ENCODE data around the gene TDRD5. TPM values are rescaled to one million over a fixed set of nuclear protein-coding genes. Genes with fewer than 3 reads are reported as not detected.

Gene TDRD5
- total RNA-seq, 1 experiment from 2014 or later: 0.66 TPM

GRCh38 chr1:179591592-179592580, at the start of gene TDRD5 (continued):
- TF ChIP-seq, protein P1, sequence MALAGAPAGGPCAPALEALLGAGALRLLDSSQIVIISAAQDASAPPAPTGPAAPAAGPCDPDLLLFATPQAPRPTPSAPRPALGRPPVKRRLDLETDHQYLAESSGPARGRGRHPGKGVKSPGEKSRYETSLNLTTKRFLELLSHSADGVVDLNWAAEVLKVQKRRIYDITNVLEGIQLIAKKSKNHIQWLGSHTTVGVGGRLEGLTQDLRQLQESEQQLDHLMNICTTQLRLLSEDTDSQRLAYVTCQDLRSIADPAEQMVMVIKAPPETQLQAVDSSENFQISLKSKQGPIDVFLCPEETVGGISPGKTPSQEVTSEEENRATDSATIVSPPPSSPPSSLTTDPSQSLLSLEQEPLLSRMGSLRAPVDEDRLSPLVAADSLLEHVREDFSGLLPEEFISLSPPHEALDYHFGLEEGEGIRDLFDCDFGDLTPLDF (CRISPR knock-in tag; IDR thresholded peaks at IDR 0.05): peak; percentile 98
- no peak for TF ChIP-seq HMGA2 (CRISPR knock-in tag; IDR thresholded peaks at IDR 0.05)
- TF ChIP-seq, protein P2, sequence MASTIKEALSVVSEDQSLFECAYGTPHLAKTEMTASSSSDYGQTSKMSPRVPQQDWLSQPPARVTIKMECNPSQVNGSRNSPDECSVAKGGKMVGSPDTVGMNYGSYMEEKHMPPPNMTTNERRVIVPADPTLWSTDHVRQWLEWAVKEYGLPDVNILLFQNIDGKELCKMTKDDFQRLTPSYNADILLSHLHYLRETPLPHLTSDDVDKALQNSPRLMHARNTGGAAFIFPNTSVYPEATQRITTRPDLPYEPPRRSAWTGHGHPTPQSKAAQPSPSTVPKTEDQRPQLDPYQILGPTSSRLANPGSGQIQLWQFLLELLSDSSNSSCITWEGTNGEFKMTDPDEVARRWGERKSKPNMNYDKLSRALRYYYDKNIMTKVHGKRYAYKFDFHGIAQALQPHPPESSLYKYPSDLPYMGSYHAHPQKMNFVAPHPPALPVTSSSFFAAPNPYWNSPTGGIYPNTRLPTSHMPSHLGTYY (CRISPR knock-in tag; IDR thresholded peaks at IDR 0.05): no peak
- TF ChIP-seq MLX (CRISPR knock-in tag; IDR thresholded peaks at IDR 0.05): peak; percentile 94
- peak; percentile 86 for TF ChIP-seq ZNF317 (CRISPR knock-in tag; IDR thresholded peaks at IDR 0.05; ENCODE audit: borderline replicate concordance, low read depth)
- TF ChIP-seq, protein P3, sequence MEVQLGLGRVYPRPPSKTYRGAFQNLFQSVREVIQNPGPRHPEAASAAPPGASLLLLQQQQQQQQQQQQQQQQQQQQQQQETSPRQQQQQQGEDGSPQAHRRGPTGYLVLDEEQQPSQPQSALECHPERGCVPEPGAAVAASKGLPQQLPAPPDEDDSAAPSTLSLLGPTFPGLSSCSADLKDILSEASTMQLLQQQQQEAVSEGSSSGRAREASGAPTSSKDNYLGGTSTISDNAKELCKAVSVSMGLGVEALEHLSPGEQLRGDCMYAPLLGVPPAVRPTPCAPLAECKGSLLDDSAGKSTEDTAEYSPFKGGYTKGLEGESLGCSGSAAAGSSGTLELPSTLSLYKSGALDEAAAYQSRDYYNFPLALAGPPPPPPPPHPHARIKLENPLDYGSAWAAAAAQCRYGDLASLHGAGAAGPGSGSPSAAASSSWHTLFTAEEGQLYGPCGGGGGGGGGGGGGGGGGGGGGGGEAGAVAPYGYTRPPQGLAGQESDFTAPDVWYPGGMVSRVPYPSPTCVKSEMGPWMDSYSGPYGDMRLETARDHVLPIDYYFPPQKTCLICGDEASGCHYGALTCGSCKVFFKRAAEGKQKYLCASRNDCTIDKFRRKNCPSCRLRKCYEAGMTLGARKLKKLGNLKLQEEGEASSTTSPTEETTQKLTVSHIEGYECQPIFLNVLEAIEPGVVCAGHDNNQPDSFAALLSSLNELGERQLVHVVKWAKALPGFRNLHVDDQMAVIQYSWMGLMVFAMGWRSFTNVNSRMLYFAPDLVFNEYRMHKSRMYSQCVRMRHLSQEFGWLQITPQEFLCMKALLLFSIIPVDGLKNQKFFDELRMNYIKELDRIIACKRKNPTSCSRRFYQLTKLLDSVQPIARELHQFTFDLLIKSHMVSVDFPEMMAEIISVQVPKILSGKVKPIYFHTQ (CRISPR knock-in tag; IDR thresholded peaks at IDR 0.05): no peak
- peak; percentile 28; the same call in 1 of the 2 replicates for TF ChIP-seq IRF2 (CRISPR knock-in tag; IDR thresholded peaks at IDR 0.05; ENCODE audit: borderline replicate concordance, low read depth)
- no peak for TF ChIP-seq NFATC4 (CRISPR knock-in tag; IDR thresholded peaks at IDR 0.05)
- TF ChIP-seq ESRRA (CRISPR knock-in tag; IDR thresholded peaks at IDR 0.05; ENCODE audit: borderline replicate concordance): peak; percentile 66; the same call in 1 of the 2 replicates
- TF ChIP-seq ZNF671 (CRISPR knock-in tag; IDR thresholded peaks at IDR 0.05): no peak
- TF ChIP-seq, protein P4, sequence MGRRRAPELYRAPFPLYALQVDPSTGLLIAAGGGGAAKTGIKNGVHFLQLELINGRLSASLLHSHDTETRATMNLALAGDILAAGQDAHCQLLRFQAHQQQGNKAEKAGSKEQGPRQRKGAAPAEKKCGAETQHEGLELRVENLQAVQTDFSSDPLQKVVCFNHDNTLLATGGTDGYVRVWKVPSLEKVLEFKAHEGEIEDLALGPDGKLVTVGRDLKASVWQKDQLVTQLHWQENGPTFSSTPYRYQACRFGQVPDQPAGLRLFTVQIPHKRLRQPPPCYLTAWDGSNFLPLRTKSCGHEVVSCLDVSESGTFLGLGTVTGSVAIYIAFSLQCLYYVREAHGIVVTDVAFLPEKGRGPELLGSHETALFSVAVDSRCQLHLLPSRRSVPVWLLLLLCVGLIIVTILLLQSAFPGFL (CRISPR knock-in tag; IDR thresholded peaks at IDR 0.05; ENCODE audit: borderline replicate concordance): no peak
- TF ChIP-seq ELF4 (CRISPR knock-in tag; IDR thresholded peaks at IDR 0.05; ENCODE audit: low read depth): peak; percentile 95
- TF ChIP-seq, protein P5, sequence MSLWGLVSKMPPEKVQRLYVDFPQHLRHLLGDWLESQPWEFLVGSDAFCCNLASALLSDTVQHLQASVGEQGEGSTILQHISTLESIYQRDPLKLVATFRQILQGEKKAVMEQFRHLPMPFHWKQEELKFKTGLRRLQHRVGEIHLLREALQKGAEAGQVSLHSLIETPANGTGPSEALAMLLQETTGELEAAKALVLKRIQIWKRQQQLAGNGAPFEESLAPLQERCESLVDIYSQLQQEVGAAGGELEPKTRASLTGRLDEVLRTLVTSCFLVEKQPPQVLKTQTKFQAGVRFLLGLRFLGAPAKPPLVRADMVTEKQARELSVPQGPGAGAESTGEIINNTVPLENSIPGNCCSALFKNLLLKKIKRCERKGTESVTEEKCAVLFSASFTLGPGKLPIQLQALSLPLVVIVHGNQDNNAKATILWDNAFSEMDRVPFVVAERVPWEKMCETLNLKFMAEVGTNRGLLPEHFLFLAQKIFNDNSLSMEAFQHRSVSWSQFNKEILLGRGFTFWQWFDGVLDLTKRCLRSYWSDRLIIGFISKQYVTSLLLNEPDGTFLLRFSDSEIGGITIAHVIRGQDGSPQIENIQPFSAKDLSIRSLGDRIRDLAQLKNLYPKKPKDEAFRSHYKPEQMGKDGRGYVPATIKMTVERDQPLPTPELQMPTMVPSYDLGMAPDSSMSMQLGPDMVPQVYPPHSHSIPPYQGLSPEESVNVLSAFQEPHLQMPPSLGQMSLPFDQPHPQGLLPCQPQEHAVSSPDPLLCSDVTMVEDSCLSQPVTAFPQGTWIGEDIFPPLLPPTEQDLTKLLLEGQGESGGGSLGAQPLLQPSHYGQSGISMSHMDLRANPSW (CRISPR knock-in tag; conservative IDR thresholded peaks at IDR 0.05; ENCODE audit: low read depth): 0 out of 2 replicates have a peak, but pooled peaks have one; percentile 85
- no peak for TF ChIP-seq ZNF532 (CRISPR knock-in tag; IDR thresholded peaks at IDR 0.05; ENCODE audit: borderline replicate concordance)
- TF ChIP-seq ZNF219 (CRISPR knock-in tag; IDR thresholded peaks at IDR 0.05; ENCODE audit: borderline replicate concordance): peak; percentile 94
- TF ChIP-seq CREM (CRISPR knock-in tag; IDR thresholded peaks at IDR 0.05): peak; percentile 90
- peak; percentile 96 for TF ChIP-seq FOXK1 (CRISPR knock-in tag; IDR thresholded peaks at IDR 0.05)
- peak; percentile 96 for TF ChIP-seq CBFB (CRISPR knock-in tag; IDR thresholded peaks at IDR 0.05; ENCODE audit: low read depth)
- TF ChIP-seq OVOL2 (CRISPR knock-in tag; IDR thresholded peaks at IDR 0.05; ENCODE audit: borderline replicate concordance): no peak
- TF ChIP-seq ATF1 (CRISPR knock-in tag; IDR thresholded peaks at IDR 0.05): peak; percentile 95

All from WTC11 (cell line).